HG02981 (cell line): ENCODE data around the gene VILL.
"Not testable (repeated sequence)": the region's sequence is repeated elsewhere in the genome, so short reads cannot be mapped to it uniquely, and the experiment has no call there.

Experiments used
- ATAC-seq: cut with Tn5 transposase; IDR thresholded peaks from one replicate; pipeline ENCODE4 v1.9.1; 2021; ENCODE audit warnings: mild to moderate bottlenecking, moderate library complexity; ENCODE audit not compliant: unreplicated experiment

VILL gene

GRCh38 chr3:37985637-37986320, 4.8 kb upstream of the VILL start:
- no peak for ATAC-seq

GRCh38 chr3:37986479-37987314, 3.9 kb upstream of the VILL start:
- ATAC-seq, result no peak

GRCh38 chr3:37987315-37987697, 3.3 kb upstream of the VILL start:
- no peak for ATAC-seq

- no peak for ATAC-seq
Observed at GRCh38 chr3:37987751-37988179, 2.8 kb upstream of the VILL start.

GRCh38 chr3:37988376-37988775, 2.2 kb upstream of the VILL start:
- ATAC-seq, result not testable (repeated sequence)

GRCh38 chr3:37988931-37989525, 1.6 kb upstream of the VILL start:
- ATAC-seq, result no peak

- ATAC-seq, result no peak
Observed at GRCh38 chr3:37989821-37990480, 635 bp upstream of the VILL start.

- no peak for ATAC-seq
Observed at GRCh38 chr3:37991109-37991508, 523 bp downstream of the VILL start.

- no peak for ATAC-seq
Observed at GRCh38 chr3:37991823-37992222, 1.2 kb downstream of the VILL start.

GRCh38 chr3:37992271-37993066, 1.9 kb downstream of the VILL start:
- no peak for ATAC-seq

- no peak for ATAC-seq
Observed at GRCh38 chr3:37993067-37993455, 2.5 kb downstream of the VILL start.

GRCh38 chr3:37993460-37993819, 2.9 kb downstream of the VILL start:
- ATAC-seq, result no peak

- ATAC-seq, result peak; percentile 49
Observed at GRCh38 chr3:37993820-37994638, 3.4 kb downstream of the VILL start.

GRCh38 chr3:37994639-37994972, 4.0 kb downstream of the VILL start:
- ATAC-seq, result no peak

- no peak for ATAC-seq
Observed at GRCh38 chr3:37995652-37996641, 5.4 kb downstream of the VILL start.

- peak; percentile 65 for ATAC-seq
Observed at GRCh38 chr3:37996785-37997301, 6.3 kb downstream of the VILL start.

GRCh38 chr3:37997342-37997741, 6.8 kb downstream of the VILL start:
- no peak for ATAC-seq

- ATAC-seq, result no peak
Observed at GRCh38 chr3:37997791-37998370, 7.3 kb downstream of the VILL start.
